ENCODE results near the gene ZBTB7C.

ZBTB7C gene

GRCh38 chr18:48003426-48004349 is 405.5 kb downstream of the ZBTB7C start:
- TF ChIP-seq CTCF (IDR thresholded peaks at IDR 0.05; ENCODE audit: insufficient read depth, low read depth, low read length, missing control alignments) = no peak
- DNase-seq (ENCODE audit: low read depth) = peak; percentile 33
- H3K4me3 ChIP-seq (ENCODE audit: low read length) = no peak overlapping the region

- peak; percentile 73 for DNase-seq (ENCODE audit: low read depth)
- H3K4me3 ChIP-seq (ENCODE audit: low read length) = no peak overlapping the region
- TF ChIP-seq CTCF (IDR thresholded peaks at IDR 0.05; ENCODE audit: insufficient read depth, low read depth, low read length, missing control alignments) = no peak
These were observed 406.2 kb downstream of the ZBTB7C start for GRCh38 chr18:48002933-48003365.

- no peak for DNase-seq (ENCODE audit: low read depth)
- no peak overlapping the region for H3K4me3 ChIP-seq (ENCODE audit: low read length)
- TF ChIP-seq CTCF (IDR thresholded peaks at IDR 0.05; ENCODE audit: insufficient read depth, low read depth, low read length, missing control alignments) = no peak
These were observed 408.5 kb downstream of the ZBTB7C start for GRCh38 chr18:48000701-48001100.

- DNase-seq (ENCODE audit: low read depth) = no peak
- no peak for TF ChIP-seq CTCF (IDR thresholded peaks at IDR 0.05; ENCODE audit: insufficient read depth, low read depth, low read length, missing control alignments)
- no peak overlapping the region for H3K4me3 ChIP-seq (ENCODE audit: low read length)
These were observed 409.4 kb downstream of the ZBTB7C start for GRCh38 chr18:47999801-48000248.

- H3K4me3 ChIP-seq (ENCODE audit: low read length) = no peak overlapping the region
- DNase-seq (ENCODE audit: low read depth) = no peak
- TF ChIP-seq CTCF (IDR thresholded peaks at IDR 0.05; ENCODE audit: insufficient read depth, low read depth, low read length, missing control alignments) = peak; percentile 50
These were observed 411.8 kb downstream of the ZBTB7C start for GRCh38 chr18:47997338-47997780.

- DNase-seq (ENCODE audit: low read depth) = peak; percentile 19
- H3K4me3 ChIP-seq (ENCODE audit: low read length) = no peak overlapping the region
- no peak for TF ChIP-seq CTCF (IDR thresholded peaks at IDR 0.05; ENCODE audit: insufficient read depth, low read depth, low read length, missing control alignments)
These were observed 413.1 kb downstream of the ZBTB7C start for GRCh38 chr18:47996091-47996541.
